Measurements from ENCODE around the gene CDH23.

The CDH23 gene

DNA sequence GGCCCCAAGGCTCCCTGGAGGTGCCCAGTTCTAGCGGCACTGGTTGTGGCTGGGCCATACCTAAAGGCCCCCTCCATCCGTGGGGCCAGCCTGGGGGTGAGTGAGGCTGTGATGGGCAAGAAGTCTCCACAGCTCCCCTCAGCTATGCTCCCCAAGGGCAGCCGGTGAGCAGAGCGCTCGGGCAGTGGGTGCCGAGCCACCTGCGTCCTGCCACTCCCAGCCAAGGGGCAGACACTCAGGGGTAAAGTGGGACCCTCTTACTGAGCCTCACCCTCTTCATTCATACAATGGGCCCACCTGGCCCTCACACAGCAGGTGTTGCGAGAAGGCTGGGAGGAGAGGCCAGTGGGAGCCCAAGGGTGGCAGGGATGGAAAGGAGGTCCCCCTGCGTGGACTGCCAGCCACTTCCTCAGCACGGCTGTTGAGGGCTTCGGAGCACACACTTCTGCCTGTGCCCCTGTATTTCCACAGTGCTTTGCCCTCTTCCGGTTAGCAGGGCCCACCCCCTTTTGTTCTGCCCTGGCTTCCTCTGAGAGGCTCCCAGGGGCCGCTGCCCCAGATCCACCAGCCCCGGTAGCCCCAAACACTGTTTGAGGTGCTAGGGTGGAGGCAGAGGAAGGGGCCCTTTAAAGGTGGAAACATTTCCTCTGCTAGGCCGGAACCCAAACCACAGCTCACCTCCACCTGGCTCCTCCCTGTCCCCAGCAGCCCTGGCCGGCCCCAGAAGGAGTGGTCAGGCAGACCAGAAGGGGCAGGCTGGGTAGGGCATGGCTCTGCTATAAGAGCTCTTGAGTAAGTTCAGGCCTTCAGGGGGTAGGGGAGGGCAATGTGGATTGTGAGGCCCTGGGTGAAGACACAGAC, 339.2 kb downstream of the CDH23 start:
- Mint-ChIP-seq H3K4me1 (peaks cover 99% of the 10 kb centered on the region), H3K4me3 (peak overlapping the region; percentile 71 to 81), H3K9me3 (no peaks in the 10 kb centered on the region), H3K27ac (peak overlapping the region; percentile 97 to 98), H3K27me3 (no peaks in the 10 kb centered on the region)
- ATAC-seq (peak; percentile 83), DNase-seq (peak; percentile 54 to 70)

- ATAC-seq (peak; percentile 10), DNase-seq (no peak)
- Mint-ChIP-seq H3K27me3 (no peaks in the 10 kb centered on the region), H3K9me3 (peaks cover 0 to 2% of the 10 kb centered on the region in 2 donors), H3K27ac (peak overlapping the region; percentile 97 to 98), H3K4me3 (peak overlapping the region; percentile 71 to 81), H3K4me1 (peaks cover 99% of the 10 kb centered on the region)
These were observed 339.8 kb downstream of the CDH23 start for GRCh38 chr10:71736570-71736952.

DNA sequence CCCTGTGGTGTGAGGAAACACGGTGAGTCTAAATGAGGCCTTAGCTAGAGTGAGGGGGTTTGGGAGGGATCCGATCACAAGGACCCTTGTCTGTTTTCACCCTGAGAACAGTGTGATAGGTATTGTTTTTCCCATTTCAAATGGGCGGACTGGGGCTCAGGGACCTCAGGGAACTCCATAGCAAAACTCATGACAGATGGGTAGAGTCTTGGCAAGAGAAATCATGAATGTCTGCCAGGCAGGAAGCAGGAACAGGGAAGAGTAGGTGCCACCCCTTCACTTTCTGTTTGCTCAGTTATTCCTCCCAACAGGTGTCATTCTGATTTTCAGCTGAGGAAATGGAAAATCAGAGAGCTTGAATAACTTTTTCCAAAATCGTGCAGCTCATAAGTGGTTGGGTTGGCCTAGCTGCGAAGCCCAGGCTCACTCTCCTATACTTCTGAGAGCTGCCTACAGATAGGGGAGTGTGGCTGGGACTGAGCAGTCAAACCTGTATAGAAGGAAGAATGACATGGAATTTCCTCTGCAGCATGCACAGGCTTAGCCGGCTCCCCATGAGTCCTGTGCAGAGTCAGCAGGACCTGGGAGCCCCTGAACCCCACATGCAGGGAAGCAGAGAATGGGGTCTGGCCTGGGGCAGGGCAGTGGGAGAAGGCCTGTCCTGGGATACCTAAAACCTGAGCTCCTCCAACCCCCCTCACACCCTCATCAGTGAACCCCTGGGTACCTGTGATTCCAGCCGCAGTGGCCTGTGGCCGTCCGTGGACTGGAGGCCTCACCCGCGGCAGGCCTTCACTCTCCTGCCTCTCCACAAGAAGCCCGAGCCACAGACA, 340.5 kb downstream of the CDH23 start:
- Mint-ChIP-seq H3K27ac (peak overlapping the region; percentile 97 to 98), H3K4me1 (peaks cover 99% of the 10 kb centered on the region), H3K9me3 (peaks cover 1 to 9% of the 10 kb centered on the region in 2 donors), H3K27me3 (no peaks in the 10 kb centered on the region), H3K4me3 (peak overlapping the region; percentile 71 to 81)
- DNase-seq (no peak), ATAC-seq (peak; percentile 14)

- no peak for ATAC-seq
- Mint-ChIP-seq H3K27me3 (no peaks in the 10 kb centered on the region), H3K4me1 (peaks cover 99% of the 10 kb centered on the region), H3K4me3 (peak overlapping the region; percentile 47 to 62), H3K27ac (peak overlapping the region; percentile 81 to 92), H3K9me3 (peaks cover 5 to 15% of the 10 kb centered on the region in 2 donors)
- no peak for DNase-seq
These were observed 341.1 kb downstream of the CDH23 start for GRCh38 chr10:71737834-71738197.

DNA sequence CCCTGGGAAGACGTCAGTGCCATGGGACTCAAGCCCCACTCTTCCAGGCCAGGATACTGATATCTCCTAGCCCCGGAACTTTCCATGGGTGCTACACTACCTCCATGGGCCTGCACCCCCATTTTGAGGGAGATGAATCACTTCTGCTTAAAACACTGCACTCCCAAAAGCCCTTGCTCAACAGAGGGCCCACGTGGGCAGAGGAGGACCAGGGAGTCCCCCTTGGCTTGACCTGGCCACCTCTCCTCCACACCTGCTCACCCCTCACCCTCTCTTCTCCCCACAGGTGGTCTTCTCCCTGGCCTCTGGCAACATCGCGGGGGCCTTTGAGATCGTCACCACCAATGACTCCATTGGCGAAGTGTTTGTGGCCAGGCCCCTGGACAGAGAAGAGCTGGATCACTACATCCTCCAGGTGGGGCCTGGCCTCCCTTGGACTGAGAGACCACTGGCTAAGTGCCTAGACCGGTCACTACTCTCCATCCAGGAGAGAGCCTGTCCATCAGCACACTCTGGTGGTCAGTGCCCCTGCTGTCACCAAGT, 342.7 kb downstream of the CDH23 start:
- Mint-ChIP-seq H3K9me3 (peaks cover 5 to 21% of the 10 kb centered on the region in 2 donors), H3K4me3 (no peak overlapping the region), H3K4me1 (peaks cover 100% of the 10 kb centered on the region), H3K27ac (peak overlapping the region in 1 of 2 donors; percentile 20), H3K27me3 (no peaks in the 10 kb centered on the region)
- DNase-seq, result no peak
- ATAC-seq, result no peak

DNA sequence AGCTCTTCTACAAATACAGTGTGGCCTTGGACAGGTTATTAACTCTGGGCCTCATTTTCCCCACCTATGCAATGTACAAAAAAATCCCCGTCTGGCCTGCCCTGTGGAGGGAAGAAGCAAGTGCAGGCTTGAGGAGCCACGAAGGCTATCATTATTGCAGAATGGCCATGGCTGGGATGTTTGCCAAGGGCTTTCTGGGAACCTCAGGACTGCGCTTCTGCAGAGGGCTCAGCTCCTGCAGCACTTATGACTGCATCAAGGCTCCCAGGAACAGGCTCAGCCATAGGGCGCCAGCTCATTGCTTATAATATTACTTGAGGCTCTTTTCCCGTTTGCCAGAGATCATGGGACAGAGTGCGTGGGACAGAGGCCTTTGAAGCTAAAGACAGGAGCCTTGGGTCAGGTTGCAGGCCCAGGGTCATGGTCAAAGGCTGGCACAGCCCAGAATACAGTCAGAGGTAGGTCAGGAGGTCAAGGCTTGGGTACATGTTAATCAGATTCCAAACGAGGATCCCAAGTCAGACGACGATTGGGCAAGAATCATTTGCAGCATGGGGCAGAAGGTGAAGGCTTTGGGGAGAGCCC, 343.4 kb downstream of the CDH23 start:
- no peak for DNase-seq
- Mint-ChIP-seq H3K27me3 (no peaks in the 10 kb centered on the region), H3K4me3 (peak overlapping the region in 1 of 2 donors; percentile 16), H3K4me1 (peaks cover 100% of the 10 kb centered on the region), H3K27ac (no peak overlapping the region), H3K9me3 (peaks cover 5 to 21% of the 10 kb centered on the region in 2 donors)
- ATAC-seq, result no peak

DNA sequence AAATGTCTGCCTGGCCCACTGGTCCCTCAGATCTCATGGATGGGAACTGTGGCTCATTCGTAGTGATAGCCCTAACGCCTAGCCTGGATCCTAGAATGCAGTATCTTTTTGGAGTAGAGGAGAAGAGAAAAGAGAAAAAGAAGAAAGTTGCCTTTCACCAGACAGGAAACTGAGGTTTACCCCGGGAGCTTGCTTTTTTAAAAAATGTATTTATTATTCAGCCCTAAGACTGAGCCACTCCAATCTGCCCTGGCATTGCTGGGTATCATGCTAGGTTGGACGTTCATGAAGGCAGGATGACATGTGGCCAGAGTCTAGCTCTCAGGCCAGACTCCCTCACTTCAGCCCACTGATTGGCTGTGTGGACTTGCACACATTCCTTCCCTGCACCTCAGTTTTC, 344.3 kb downstream of the CDH23 start:
- no peak for ATAC-seq
- Mint-ChIP-seq H3K4me3 (peak overlapping the region; percentile 38 to 51), H3K9me3 (peaks cover 5 to 21% of the 10 kb centered on the region in 2 donors), H3K27ac (peak overlapping the region; percentile 49 to 75), H3K27me3 (no peaks in the 10 kb centered on the region), H3K4me1 (peaks cover 100% of the 10 kb centered on the region)
- DNase-seq, result no peak

DNA sequence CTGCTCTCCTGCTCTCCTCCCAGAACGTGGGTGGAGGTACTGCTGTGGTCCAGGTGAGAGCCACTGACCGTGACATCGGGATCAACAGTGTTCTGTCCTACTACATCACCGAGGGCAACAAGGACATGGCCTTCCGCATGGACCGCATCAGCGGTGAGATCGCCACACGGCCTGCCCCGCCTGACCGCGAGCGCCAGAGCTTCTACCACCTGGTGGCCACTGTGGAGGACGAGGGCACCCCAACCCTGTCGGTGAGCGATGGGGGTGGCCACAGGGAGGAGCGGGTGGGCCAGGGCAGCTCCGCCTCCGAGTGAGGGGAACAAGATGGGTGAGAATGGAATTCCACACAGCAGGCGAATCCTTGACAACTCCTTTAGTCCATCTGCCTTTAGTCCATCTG, 345.0 kb downstream of the CDH23 start:
- no peak for ATAC-seq
- peaks cover 5 to 21% of the 10 kb centered on the region in 2 donors for H3K9me3 Mint-ChIP-seq
- H3K27me3 Mint-ChIP-seq, result no peaks in the 10 kb centered on the region
- no peak for DNase-seq
- H3K4me1 Mint-ChIP-seq, result peaks cover 100% of the 10 kb centered on the region
- H3K27ac Mint-ChIP-seq, result peak overlapping the region; percentile 75 to 94
- H3K4me3 Mint-ChIP-seq, result peak overlapping the region in 1 of 2 donors; percentile 53

GRCh38 chr10:71742301-71743088, 345.8 kb downstream of the CDH23 start:
- Mint-ChIP-seq H3K4me3 (peak overlapping the region; percentile 44 to 53), H3K27ac (peak overlapping the region; percentile 89 to 94)
- no peak for DNase-seq

DNA sequence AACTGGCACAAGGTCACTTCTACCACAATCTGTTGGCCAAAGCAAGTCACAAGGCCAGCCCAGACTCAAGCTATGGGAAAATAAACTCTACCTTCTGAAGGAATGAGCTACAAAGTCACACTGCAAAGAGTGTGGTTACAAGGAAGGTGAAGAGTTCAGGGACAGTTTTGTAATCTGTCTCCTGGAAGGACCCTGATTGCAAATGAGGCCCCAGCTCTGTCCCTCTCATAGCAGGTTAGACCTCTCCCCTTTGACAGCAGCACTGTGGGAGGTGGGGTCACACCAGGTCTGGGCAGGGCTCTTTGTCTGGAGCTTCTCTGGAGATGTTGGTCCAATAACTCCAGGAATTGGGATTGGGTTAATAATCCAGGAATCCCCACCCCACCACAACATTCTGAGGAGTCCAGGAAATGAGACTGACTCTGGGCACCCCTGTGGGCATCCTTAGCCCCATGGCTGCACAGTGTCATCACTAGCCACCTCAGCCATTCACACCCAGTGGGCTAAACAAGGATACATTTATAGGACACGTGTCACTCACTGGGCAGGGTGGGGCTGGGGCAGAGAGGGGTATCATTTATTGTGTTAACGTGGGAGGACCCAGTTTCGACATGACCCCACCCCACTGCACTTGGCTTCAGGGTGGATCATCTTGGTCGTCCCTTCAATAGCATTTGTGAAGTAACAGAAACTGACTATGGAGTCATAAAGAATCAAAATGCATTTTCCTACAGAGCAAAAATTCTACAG, 346.5 kb downstream of the CDH23 start:
- no peak for DNase-seq
- Mint-ChIP-seq H3K4me1 (peaks cover 100% of the 10 kb centered on the region), H3K27ac (peak overlapping the region in 1 of 2 donors; percentile 26), H3K27me3 (no peaks in the 10 kb centered on the region), H3K9me3 (peaks cover 5 to 21% of the 10 kb centered on the region in 2 donors), H3K4me3 (no peak overlapping the region)
- ATAC-seq, result no peak

More at GRCh38 chr10:71742301-71743088, 345.8 kb downstream of the CDH23 start:
- peak; percentile 2 for ATAC-seq
- Mint-ChIP-seq H3K4me1 (peaks cover 100% of the 10 kb centered on the region), H3K9me3 (peaks cover 5 to 21% of the 10 kb centered on the region in 2 donors), H3K27me3 (no peaks in the 10 kb centered on the region)

DNA sequence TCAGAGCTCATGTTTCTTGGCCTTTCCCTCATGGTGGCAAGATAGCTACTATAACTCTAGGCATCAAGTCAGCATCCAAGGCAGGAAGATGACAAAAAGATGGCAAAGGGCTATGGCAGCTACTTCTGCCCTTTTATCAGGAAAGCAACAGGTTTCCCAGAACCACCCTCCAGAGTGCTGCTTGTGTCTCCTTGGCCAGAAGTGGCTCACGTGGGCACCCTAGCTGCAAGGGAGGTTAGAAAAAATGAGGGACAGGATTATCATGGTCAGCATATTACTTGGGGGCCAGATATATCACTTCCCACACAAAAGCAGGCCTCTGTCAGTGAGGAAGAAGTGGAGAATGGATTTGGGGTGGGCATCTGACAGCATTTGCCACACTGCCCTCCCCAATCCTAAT, 347.1 kb downstream of the CDH23 start:
- no peak overlapping the region for H3K4me3 Mint-ChIP-seq
- no peak for DNase-seq
- peaks cover 5 to 21% of the 10 kb centered on the region in 2 donors for H3K9me3 Mint-ChIP-seq
- no peaks in the 10 kb centered on the region for H3K27me3 Mint-ChIP-seq
- H3K4me1 Mint-ChIP-seq, result peaks cover 100% of the 10 kb centered on the region
- no peak for ATAC-seq
- H3K27ac Mint-ChIP-seq, result no peak overlapping the region

DNA sequence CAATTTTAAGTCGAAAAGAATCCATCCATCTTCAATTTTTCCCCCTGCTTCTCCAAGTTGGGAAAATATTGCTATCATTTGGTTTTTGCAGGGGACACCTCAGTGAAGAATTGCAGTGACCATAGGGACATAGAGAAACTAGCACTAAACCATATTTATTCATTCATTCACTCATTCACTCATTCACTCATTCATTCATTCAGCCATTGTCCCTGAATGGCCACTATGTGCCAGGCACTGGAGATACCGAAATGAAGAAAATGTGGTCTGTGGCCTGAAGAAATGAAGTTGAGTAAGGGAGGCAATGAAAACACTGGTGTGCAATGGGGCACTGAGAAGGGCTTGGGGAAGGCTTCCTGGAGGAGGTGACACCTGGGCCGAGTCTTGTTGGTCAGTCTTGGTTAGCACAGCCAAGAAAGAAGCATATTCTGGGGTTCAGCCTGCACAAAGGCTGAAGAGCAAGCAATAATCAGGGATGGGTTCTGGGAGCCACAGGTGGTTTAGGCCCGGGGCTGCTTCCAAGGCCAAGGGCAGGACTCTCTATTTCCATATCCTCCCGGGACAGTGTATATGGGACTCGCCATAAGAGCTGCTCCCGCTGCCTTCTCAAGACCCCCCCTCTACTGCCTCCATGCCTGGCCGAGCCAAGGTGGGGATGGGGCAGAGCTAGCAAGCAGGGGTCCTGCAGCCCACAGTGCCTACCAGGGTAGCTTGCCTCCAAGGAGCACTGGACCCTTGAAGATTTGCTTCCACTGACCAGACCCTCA, 348.4 kb downstream of the CDH23 start:
- Mint-ChIP-seq H3K27ac (no peak overlapping the region), H3K9me3 (peaks cover 5 to 21% of the 10 kb centered on the region in 2 donors), H3K4me3 (no peak overlapping the region), H3K4me1 (peaks cover 100% of the 10 kb centered on the region), H3K27me3 (no peaks in the 10 kb centered on the region)
- DNase-seq (no peak), ATAC-seq (no peak)

DNA sequence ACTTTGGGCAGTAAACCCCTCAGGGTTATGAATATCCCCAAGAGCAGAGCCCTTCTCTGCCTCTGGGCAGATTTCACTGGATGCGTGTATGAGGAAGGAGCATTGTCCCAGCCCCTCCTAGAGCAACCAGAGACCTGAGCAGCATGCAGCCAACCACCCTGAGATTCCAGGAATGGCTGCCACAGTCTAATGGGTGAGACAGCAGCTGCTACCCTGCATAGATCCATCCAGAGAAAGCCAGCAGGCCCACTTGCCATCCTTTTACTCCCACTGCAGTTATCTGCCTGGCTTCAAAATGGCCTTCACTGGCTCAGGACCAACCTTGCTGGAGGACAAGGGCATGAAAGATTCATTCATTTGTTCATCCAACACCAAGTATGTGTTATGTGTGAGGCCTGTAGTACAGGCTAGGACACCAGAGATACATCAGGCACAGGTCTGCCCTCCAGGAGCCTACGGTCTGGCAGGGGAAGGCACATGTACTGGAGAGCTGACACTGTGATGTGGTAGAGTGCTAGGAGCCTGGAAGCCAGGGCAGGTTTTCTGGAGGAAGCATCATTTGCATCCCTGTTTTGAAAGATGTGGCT, 349.0 kb downstream of the CDH23 start:
- H3K27ac Mint-ChIP-seq, result peak overlapping the region; percentile 89 to 95
- H3K27me3 Mint-ChIP-seq, result no peaks in the 10 kb centered on the region
- peaks cover 100% of the 10 kb centered on the region for H3K4me1 Mint-ChIP-seq
- H3K9me3 Mint-ChIP-seq, result peaks cover 5 to 21% of the 10 kb centered on the region in 2 donors
- no peak for ATAC-seq
- peak overlapping the region in 1 of 2 donors; percentile 26 for H3K4me3 Mint-ChIP-seq
- DNase-seq, result no peak

All from stimulated activated naive CD8-positive, alpha-beta T cell treated with anti-CD3 and anti-CD28 coated beads, Interleukin-15, amount 100 ng/mL, for 72 hours (primary cell).